ENCODE results near the gene GAL3ST2.
"Not testable (repeated sequence)": the region's sequence is repeated elsewhere in the genome, so short reads cannot be mapped to it uniquely, and the experiment has no call there.

Gene GAL3ST2

DNA sequence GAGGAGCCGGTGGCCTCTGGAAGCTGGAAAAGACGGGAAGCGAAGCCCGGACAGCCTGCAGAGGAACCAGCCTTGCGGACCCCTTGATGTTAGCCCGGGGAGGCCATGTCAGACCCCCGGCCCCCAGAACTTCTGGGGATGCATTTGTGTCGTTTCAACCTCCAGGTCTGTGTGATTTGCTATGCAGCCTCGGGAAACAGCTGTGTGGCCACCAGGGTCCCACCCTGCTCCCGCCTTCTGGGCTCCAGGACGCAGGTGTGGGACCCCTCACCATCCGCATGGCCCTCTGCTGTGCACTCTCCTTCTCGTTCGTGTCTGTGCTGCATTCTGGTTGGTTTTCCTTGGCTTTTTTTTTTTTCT, 45.6 kb downstream of the GAL3ST2 start:
- FAIRE-seq, result no peak

DNA sequence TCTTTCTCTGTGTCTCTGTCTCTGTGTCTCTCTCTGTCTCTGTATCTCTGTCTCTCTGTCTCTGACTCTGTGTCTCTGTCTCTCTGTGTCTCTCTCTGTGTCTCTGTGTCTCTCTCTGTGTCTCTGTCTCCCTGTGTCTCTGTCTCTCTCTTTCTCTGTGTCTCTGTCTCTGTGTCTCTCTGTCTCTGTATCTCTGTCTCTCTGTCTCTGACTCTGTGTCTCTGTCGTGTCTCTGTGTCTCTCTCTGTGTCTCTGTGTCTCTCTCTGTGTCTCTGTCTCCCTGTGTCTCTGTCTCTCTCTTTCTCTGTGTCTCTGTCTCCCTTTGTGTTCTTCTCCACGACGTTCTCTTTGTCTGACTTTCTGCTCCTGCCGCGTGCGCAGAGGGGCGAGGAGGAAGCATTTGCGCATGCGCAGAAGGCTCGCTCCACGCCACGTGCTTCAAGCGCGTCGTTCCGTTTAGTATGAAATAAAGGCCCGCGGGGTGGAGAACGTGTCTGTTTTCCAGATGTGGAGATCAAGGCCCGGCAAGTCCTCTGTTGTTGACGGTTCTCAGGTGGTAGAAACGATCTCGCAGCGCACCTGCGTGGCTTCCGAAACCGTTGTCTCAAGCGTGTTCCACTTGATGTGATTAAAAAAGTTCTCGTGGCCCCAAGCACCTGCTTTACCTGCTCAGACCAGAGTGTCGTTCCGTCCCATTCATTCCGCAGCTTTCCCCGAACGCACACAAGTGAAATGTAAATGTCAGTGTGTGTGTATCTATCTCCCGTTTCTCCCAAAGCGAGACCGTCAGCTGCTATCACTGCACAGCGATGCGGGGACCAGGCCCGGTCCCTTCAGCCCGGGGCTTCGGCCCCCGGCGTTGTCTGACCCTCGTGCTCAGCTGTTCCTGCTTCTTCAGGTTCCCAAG, 47.2 kb downstream of the GAL3ST2 start:
- FAIRE-seq, result not testable (repeated sequence)

DNA sequence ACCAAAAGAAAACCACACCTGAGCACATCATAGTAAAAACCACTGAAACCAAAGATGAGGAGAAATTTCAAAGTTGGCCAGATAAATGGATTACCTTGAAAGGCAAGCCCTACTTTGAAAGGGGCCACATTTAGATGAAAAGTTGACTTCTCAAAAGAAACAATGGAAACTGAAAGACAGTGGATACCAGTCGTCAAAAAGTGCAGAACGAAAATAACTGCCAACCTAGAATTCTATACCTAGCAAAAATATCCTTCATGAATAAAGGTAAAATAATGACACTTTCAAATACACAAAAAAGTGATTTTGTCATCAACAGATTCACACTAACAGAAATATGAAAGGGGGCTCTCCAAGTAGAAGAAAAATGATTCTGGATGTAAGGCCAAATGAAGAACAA, 50.8 kb downstream of the GAL3ST2 start:
- no peak for FAIRE-seq

DNA sequence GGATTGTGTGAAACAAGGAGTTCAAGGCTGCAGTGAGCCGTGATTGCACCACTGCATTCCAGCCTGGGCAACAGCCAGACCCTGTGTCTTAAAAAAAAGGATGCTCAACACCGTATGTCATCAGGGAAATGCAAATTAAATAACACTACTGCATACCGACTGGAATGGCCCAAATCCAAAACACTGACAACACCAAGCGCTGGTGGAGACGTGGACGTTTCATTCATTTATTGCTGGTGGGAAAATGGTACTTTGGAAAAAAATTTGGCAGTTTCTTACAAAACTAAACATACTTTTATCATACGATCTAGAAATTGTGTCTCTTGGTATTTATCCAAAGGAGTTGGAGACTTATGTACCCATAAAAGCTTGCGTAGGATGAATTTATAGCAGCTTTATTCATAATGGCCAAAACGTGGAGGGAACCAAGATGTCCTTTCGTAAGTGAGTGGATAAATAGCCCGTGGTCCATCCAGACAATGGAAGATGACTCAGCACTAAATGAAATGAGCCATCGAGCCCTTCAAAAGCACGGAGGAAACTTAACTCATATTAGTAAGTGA, 56.6 kb downstream of the GAL3ST2 start:
- no peak for FAIRE-seq

DNA sequence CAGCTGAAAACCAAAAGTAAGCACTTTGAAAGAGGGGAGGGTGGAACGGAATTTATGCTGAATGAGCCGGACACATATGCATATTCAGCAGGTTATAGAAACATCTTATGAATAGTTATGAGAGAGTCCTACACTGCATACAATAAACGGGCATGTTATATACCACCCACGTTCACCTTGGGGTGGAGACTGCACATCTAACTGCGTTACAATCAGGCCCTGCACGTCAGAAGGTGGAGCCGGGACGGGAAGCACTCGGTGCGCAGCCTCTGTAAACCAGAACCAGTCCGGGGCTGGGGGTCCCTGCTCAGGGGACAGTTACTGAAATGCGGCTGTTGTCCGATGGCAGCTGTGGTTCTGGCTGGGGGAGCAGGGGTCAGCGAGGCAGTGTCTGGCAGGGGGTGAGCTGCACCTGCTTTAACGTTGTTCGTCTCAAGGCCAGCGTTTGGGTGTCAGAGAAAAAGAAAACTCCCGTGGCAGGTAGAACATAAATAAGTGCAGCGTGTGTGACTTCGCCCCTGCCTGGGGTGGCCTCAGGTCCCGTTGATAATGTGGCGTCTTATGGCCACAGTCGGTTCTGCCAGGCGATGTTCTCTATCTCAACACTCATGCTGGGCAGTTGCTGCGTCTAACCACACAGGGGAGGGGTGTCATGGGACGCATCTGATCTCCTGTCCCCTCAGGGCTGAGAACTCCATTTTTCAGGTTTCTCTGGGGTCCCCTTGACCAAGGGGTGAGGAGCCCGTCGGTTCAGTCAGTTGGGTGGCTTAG, 57.3 kb downstream of the GAL3ST2 start:
- FAIRE-seq, result not testable (repeated sequence)

DNA sequence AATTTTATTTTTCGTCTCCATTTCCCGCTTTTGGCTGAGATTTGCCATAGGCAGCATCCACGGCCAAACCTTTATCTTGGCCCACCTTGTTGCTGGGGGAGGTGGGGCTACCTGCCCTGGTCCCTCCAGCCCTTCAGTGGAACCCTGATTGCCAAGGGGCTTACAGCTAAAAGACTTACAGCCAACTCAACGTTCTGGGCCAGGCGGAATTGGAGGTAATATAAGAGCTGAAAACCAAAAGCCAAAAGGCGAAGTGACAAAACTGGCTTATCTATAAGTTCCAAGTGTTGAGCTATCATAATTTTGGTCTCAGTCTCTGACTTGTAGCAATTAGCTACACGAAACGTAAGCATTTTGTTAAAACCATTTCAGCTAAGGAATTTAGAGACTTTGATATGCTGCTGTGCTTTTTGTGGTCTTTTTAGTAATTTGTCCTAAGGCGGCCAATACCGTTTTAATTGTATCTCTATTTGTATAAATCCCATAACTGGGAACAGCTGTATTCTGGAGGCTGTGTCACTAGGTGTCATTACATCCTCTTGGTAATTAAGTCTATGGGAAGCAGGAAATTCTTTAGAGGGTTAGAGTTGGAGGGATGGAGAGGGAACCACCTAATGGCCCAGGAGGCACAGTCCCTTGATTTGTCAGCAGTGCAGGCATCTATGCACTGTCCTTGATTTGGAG, 58.0 kb downstream of the GAL3ST2 start:
- FAIRE-seq, result no peak

DNA sequence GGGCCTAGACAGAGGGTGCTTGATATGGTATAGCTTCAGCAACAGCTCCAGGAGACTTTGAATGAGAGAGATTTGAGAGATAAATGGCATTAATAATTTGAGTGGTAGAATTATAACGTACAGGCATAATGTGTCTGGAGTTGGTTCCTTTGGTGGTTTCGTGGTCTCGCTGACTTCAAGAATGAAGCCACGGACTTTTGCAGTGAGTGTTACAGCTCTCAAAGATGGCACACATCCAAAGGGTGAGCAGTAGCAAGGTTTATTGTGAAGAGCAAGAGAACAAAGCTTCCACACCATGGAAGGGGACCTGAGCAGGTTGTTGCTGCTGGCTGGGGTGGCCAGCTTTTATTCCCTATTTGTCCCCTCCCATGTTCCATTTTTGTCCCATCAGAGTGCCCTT, 59.0 kb downstream of the GAL3ST2 start:
- no peak for FAIRE-seq

DNA sequence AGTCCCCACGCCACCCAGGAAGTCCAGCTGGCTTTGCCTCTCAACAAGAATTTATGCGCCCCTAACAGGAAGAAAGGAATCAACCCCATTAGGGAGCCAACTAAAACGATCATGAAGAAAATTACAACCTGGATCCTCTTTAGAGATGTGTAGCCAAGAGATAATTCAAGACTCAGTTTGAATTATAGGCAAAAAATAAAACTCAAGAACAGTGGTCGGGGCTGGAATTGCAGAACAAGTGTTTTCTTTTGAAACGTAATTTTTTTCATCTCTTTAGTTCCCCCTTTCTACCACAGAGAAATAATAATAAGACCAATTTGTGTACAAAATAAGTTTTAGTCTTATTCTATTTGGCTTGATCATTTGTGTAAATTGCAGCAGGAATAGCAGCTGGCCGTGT, 59.7 kb downstream of the GAL3ST2 start:
- FAIRE-seq, result no peak

DNA sequence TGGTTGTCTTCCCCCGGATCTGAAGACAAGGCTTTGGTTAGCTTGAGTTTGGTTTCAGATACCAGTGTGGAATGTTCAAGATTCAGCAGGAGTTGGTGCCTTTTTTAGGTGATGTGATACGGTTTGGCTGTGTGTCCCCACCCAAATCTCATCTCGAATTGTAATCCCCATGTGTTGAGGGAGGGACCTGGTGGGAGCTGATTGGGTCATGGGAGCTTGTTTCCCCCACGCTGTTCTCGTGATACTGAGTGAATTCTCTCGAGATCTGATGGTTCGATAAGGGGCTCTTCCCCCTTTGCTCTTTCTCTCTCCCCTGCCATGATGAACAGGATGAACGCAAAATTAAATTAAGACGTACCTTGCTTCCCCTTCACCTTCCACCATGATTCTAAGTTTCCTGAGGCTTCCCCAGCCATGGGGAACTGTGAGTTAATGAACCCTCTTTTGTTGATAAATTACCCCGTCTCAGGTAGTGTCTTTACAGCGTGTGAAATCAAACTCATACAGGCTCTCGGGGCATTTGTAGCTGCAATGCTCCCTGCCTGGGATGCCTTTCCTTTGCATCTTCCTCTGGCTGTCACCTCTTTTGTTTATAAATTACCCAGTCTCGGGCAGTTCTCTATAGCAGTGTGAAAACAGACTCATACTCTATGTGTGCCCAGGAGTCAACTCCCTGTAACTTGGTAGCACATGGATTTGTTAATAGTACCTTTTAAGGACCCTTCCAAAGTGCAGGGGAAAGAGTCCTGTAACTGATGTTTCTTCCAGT, 60.8 kb downstream of the GAL3ST2 start:
- FAIRE-seq, result no peak

DNA sequence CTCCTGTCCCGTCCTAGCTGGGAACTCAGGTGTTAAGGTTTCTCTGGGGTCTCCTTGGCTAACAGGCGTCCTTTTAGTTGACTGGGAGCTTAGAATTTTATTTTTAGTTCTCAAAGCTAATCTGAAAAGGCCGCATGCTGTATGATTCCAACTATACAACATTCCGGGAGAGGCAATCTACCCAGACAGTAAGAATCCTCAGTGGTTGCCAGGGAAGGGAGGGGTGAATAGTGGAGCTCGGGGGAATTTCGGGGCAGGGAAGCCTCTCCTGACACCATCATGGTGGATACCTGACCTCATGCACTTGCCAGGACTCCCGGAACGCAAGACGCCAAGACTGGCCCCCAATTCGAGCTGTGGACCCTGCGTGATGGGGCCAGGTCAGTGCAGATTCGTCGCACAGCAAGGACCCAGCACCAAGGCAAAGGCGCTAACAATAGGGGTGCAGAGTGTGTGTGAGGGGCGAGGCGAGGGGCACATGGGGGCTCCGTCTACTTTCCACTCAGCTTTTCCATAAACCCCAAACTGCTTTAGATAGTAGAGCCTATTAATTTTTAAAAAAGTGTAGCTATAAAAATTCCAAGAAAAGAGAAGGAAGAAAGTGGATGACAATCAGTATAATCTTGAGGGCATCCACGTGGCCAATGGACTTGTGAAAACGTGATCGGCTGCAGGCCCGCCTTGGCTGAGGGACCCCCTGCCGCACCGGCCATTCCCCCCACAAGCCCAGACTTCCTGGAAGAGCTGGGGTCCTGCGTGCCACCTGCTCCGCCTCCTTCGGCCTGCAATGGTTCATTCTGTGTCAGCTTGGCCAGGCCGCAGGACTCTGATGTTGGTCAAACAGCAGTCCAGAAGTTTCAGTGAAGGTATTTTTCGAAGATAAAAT, 64.8 kb downstream of the GAL3ST2 start:
- FAIRE-seq, result no peak

DNA sequence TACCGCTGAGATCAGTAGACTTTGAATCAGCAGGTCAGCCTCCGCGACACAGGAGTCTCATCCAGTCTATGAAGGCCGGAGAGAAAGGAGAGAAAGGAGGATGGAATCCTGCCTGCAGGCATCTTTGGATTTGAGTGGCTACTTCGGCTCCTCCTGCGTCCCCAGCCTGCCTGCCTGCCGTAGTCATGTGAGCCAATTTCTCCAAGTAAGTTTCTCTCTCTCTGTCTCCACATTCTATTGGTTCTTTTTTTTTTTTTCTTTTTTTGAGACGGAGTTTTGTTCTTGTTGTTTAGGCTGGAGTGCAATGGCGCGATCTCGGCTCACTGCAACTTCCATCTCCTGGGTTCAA, 65.4 kb downstream of the GAL3ST2 start:
- FAIRE-seq, result no peak

DNA sequence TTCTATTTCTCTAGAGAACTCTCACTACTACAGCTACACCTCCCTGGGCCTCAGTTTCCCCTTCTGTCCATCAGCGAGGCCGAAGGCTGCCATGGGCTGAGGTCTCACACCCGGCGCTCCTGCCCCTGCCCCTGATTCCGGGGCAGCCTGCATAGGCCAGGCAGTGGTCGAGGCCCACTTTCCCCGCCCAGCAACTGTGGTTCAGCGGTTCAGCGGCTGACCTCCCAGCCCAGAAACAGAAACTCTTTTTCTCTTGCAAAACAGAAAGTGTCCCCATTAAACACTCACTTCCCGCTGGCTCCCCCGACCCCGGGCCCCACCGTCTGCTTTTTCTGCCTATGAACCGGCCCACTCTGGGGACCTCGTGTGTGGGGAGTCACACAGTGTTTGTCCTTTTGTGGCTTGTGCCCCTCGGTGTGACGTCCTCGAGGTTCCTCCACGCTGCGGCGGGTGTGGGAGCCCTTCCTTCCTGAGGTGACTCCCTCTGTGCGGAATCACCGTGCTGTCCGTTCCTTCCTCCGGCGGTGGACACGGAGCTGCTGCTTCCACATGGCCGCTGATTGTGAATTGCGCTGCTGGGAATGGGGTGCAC, 66.1 kb downstream of the GAL3ST2 start:
- no peak for FAIRE-seq

DNA sequence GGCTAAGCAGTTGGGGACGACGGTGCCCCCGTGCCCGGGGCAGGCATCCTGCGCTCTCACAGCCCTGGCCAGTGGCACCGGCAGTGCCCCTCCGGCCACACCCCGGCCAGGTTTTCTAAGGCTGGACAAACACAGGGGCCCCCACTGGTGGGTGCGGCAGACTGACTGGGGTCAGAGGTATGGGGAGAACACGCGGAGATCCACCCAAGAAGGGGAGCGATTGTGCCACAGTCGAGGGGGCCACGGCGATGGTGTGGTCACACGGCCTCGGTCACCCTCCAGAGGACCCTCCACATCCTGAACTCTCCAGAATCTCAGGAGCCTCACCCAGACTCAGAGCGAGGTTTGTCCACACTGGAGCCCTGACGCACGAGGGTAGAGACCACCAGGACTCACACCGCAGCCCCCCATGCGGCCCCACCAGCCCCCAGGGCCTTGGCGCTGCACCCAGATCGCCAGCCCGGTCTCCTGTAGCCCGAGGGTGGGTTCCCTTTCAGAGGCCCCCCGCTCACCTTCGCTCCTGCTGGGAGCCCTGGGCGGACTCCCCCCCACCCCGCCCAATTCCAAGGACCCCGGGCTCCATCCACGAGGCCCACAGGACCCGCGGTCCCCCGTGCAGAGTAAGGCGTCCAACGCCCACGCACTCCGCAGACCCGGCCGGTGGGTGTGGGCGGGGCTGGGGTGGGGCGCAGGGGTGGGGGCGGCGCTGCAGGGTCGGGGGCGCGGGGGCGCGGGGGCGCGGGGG, 66.9 kb downstream of the GAL3ST2 start:
- no peak for FAIRE-seq

DNA sequence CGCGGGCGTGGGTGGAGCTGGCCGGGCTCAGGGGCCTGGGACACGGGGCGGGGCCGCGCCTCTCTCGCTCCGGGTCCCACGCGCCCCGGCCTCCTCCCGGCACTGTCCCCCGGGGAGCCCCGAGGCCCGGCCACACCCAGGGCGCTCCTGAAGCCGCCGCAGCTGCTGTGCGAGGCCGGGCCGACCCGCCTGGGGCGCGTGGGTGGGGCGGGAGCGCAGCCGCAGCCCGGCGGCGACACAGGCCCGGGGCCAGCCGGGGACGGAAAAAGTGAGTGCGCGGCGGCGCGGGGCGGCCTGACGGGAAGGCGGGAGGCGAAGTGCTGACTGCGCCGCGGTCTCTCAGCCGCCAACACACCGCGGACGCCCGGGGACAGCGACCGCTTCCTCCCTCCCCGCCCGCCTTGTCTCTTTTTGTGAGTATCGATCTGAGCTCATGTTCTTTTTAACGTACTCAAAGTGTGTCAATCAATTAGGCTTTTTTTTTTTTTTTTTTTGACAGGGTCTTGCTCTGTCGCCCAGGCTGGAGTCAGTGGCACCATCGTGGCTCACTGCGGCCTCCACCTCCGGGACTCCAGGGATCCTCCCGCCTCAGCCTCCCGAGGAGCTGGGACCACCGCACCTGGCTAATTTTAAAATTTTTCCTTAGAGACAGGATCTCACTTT, 67.6 kb downstream of the GAL3ST2 start:
- FAIRE-seq, result no peak

DNA sequence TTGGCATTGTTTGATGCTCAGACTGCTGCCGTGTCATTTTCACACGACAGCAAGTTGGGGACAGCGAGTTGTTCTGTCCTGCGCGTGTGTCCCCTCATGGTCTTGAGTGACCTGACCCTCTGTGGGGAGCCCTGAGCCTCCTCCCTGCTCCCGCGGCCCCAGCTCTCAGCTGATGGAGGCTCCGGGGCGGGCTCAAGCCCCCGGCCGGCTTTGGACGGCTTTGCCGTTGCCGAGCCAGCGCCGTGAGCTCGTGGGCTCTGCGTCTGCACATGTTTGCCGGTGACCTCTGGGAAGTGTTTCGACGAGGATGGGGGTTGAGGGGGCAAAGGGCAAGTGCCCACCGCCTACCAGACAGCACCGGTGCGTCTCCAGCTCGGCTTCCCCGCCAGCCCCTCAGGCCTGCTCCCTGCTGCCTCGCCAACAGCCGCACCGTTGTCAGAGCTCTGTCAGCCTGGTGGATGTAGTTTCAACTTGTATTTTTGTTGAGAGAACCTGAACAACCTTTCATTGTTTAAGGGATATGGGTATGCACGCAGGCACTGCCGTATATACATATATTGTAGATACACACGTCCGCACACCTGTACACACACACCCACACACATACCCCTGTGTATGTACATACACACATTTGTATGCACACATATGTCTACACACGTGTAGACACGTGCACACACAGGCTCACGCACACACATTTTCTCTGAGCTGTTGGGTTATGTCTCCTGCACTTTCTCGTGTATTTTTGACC, 68.4 kb downstream of the GAL3ST2 start:
- FAIRE-seq, result no peak

DNA sequence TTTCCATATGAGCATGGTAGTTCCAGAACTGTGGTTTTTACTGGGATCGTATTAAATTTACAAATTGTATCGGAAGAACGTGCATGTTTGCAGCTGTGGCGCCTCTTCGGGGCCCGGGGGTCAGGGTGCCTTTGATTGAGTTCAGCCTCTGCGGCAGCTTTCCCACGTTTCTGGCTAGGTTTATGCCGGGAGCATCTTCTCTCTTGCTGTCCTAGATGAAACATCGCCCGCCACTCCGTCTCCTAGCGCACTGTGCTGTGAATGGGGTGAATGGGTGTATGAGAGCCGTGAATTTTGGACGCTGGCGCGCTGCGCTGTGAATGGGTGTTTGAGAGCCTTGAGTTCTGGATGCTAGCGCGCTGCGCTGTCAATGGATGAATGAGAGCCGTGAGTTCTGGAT, 69.8 kb downstream of the GAL3ST2 start:
- FAIRE-seq, result no peak

DNA sequence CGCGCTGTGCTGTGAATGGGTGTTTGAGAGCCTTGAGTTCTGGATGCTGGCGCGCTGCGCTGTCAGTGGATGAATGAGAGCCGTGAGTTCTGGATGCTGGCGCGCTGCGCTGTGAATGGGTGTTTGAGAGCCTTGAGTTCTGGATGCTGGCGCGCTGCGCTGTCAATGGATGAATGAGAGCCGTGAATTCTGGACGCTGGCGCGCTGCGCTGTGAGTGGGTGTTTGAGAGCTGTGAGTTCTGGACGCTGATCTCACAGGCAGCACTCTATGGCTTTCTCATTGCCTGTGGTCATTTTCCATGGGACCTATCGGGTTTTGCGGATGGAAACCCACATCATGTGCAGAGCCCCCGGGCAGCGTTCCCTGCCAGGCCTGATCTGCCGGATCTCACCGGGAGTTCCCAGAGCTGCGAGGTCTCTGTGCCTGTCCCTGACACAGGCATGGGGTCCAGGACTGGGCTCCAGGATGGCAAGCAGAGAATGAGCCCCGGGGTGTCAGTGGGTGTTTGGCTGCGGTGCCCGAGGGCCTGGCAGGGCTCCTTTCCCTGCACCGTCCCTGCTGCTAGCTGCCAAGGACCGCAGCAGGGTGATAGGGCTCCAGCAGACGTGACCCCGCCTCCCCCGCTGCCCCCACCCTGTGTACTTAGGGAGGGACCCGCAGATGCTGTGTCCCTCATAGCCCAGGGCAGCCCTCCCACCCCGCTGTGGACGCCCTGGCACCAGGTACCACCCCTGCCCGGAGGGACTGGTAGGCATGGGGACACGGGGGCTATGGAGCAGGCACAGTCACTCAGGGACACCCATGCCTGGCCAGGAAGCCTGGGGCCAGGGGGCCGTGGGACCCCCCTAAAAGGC, 72.4 kb downstream of the GAL3ST2 start:
- no peak for FAIRE-seq

Data from islet of Langerhans (tissue), 1 donor.